ENCODE measurements around the gene SLC6A17.

The SLC6A17 gene

DNA sequence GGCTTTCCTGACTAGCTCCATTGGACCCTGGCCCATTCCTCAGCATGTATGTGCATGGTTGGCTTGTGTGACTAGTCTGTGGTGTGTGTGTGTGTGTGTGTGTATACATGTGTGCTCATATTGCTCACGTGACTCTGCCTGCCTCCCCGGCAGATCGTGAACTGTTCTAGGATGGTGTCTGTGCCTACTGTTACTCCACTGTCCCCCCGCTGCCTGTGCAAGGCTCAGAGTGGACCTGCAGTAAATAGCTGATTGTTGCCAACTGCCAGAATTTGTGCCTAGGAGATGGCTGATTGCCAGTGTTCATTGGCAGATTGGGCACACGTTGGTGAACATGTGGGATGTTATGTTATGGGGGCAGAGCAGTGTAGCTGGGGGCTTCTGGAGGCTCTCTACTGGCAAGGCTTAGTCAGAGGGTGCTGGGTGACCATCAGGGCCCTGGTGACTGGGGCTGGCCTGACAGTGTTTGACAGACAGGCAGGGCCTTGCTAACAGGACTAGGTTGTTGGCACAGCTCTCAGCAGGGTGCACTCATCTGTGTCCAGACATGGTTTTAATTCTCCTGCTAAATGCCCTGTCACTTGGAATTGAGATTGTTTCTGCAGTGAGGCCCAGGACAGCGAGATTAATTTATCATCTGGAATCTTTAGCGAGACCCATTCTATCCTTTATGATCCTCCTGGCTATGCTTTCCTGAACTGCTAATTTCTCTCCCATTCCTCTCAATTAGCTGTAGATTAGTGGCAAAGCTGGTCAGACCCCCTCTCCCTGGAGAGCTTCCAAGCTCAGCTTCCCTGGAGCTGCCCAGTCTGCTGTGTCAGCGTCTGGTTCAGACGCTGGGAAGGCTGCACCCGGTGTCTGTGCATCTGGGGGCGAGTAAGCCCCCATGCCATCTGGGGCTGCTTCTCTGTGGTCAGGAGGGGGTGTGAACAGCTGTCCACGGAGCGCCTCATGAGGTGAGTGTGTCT lies 20.8 kb downstream of the SLC6A17 start:
- TF ChIP-seq, protein P1, sequence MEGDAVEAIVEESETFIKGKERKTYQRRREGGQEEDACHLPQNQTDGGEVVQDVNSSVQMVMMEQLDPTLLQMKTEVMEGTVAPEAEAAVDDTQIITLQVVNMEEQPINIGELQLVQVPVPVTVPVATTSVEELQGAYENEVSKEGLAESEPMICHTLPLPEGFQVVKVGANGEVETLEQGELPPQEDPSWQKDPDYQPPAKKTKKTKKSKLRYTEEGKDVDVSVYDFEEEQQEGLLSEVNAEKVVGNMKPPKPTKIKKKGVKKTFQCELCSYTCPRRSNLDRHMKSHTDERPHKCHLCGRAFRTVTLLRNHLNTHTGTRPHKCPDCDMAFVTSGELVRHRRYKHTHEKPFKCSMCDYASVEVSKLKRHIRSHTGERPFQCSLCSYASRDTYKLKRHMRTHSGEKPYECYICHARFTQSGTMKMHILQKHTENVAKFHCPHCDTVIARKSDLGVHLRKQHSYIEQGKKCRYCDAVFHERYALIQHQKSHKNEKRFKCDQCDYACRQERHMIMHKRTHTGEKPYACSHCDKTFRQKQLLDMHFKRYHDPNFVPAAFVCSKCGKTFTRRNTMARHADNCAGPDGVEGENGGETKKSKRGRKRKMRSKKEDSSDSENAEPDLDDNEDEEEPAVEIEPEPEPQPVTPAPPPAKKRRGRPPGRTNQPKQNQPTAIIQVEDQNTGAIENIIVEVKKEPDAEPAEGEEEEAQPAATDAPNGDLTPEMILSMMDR (IDR thresholded peaks at IDR 0.05; ENCODE audit: low read depth, low read length, missing control alignments): no peak
- H3K4me3 ChIP-seq (ENCODE audit: low read depth, low read length): no peak overlapping the region
- no peak for DNase-seq (ENCODE audit: low read depth)

DNA sequence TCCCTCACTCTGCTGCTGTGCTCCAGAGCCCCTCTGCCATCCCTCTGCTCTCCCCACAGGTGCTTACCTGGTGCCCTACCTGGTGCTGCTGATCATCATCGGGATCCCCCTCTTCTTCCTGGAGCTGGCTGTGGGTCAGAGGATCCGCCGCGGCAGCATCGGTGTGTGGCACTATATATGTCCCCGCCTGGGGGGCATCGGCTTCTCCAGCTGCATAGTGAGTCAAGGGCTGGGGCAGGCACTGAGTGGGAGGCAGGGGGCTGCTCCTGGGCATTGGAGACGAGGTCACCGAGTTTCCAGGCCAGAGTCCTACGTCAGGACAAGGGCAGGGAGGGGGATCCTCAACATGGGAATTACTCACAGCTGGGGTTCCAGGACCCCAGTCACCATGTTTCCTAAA lies 21.7 kb downstream of the SLC6A17 start:
- H3K4me3 ChIP-seq (ENCODE audit: low read depth, low read length): no peak overlapping the region
- no peak for DNase-seq (ENCODE audit: low read depth)
- TF ChIP-seq, protein P1 (IDR thresholded peaks at IDR 0.05; ENCODE audit: low read depth, low read length, missing control alignments): no peak

DNA sequence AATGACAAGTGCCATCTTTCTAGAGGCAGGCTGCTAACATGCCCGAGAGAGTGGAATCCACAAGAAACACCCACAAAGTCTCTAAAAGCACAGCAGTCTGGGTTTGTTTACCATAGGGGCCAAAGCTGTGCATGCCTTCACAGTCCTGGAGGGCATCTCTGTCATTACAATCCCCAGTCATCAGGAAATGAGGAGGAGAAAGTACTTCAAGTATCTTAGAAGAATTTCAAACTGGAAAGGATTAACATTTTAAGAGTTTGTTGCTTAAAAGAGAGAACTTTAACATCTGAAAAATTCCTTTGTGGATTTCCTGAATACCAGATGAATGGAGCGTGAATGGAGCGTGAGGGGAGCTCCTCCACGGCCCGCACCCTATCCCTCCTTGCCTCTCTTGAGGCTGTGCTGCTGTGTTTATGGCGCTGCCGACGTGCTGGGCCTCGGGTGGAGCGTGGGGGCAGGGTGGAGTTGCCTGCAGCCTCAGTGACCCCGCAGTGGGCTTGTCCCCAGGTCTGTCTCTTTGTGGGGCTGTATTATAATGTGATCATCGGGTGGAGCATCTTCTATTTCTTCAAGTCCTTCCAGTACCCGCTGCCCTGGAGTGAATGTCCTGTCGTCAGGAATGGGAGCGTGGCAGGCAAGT lies 23.3 kb downstream of the SLC6A17 start:
- no peak for DNase-seq (ENCODE audit: low read depth)
- H3K4me3 ChIP-seq (ENCODE audit: low read depth, low read length): no peak overlapping the region
- TF ChIP-seq, protein P1 (IDR thresholded peaks at IDR 0.05; ENCODE audit: low read depth, low read length, missing control alignments): no peak

DNA sequence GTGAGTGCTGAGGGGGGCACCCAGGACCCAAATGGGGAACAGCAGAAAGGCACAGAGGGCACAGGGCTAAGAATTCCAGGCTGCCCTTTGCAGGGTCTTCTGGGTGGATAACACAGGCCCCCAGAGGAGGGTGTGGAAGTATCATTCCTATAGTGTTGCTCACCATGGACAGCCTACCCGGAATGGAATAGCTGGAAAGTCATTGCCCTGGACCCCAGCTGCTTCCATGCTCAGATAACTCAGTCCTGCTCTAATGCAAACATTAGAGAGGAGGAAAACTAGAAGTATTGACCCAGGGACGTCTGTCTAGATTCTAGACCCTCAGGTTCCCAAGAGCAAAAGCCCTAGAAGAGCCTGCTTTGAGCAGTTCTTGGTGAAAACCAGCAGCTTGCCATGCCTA lies 24.7 kb downstream of the SLC6A17 start:
- DNase-seq (ENCODE audit: low read depth): no peak
- TF ChIP-seq, protein P1 (IDR thresholded peaks at IDR 0.05; ENCODE audit: low read depth, low read length, missing control alignments): no peak
- H3K4me3 ChIP-seq (ENCODE audit: low read depth, low read length): no peak overlapping the region

DNA sequence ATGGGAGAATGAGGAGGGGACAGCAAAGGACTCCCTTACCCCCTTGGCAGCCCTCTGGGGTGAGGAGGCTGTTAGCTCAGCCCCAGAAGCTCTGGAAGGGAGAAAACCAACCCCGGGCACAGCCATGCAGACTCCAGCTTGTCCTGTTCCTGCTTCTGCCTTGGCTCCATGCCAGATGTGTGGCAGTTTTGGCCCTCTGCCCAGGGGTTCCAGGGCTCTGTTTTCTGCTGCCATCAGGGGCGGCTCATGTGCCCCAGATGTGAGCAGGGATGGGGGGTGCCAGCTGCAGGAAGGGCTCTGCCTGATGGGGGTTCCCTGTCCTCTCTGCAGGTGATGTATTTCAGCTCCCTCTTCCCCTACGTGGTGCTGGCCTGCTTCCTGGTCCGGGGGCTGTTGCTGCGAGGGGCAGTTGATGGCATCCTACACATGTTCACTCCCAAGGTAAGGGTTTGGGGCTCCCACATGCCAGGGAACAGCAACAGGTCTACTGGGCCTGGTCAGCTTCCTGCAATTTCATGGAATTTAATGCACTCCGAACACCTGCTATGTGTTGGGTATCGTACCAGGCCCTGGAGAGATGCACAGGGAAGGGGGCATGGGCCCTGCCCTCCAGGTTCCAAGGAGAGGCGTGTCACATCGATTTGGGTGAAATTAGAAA lies 26.1 kb downstream of the SLC6A17 start:
- H3K4me3 ChIP-seq (ENCODE audit: low read depth, low read length): no peak overlapping the region
- DNase-seq (ENCODE audit: low read depth): no peak
- TF ChIP-seq, protein P1 (IDR thresholded peaks at IDR 0.05; ENCODE audit: low read depth, low read length, missing control alignments): no peak

DNA sequence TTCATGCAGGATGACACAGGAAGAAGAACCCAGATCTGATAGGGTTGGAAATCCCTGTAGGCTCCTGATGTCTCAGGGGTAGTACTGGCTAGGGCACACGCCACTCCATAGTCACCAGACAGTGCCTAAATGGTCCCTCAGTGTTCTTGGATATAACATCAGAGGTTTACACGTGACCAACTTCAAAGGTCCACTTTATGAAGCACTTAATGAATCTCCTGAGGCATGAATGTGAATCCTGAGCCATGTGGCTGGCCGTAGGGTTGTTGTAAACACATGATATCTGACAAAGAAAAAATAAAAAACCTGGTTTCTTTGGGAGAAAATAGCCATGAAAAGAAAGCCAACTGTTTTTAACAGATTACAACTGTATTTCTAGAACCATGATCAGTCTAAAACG lies 27.5 kb downstream of the SLC6A17 start:
- TF ChIP-seq, protein P1 (IDR thresholded peaks at IDR 0.05; ENCODE audit: low read depth, low read length, missing control alignments): no peak
- no peak overlapping the region for H3K4me3 ChIP-seq (ENCODE audit: low read depth, low read length)
- no peak for DNase-seq (ENCODE audit: low read depth)

Data from GM12864 (cell line).